A549 (cell line): ENCODE results near the gene NPC1L1. TPM values are rescaled to one million over a fixed set of nuclear protein-coding genes. Genes with fewer than 3 reads are reported as not detected.

Source experiments
- ATAC-seq, 2 experiments: fragments of 200-7000 bp in 1 of 2; fragments of >200 bp in 1 of 2; cut with Nextera tagmentation in 1 of 2; cut with Tn5 transposase in 1 of 2; 3 replicates each; pipeline versions ENCODE4 v1.8.0 to v1.9.1; 2018 to 2020; ENCODE audit warnings: mild to moderate bottlenecking in 1 of 2, moderate library complexity in 1 of 2
- CTCF ChIA-PET: fragments of 300-600 bp; sonication (Branson Sonifier 250); formaldehyde crosslinking; extraction: SDS; loops from one replicate; lab custom pipeline; 2021; ENCODE audit warnings: antibody characterized with exemption, inconsistent platforms; lab: Yijun Ruan, JAX
- POLR2A ChIA-PET: fragments of 350-600 bp; formaldehyde crosslinking; extraction: SDS; loops from one replicate; lab custom pipeline; 2021; ENCODE audit warnings: antibody characterized with exemption, inconsistent platforms; lab: Yijun Ruan, JAX
- DNase-seq, 2 experiments: peaks; one replicate each; pipeline versions ENCODE4 v3.0.0 to v3.0.0-alpha.2; 2011 to 2016; ENCODE audit warnings: low read depth in 1 of 2, low spot score in 1 of 2
- FAIRE-seq: peaks from 2 replicates; lab custom pipeline; 2011; peaks lifted over from hg19 to GRCh38; lab: Jason Lieb, UNC
- H3K27ac ChIP-seq, 2 experiments: fragments of >200 bp; sonication (Bioruptor Twin); formaldehyde crosslinking; 3 replicates each; pipeline ENCODE4 v1.5.1; 2016 to 2017
- H3K4me1 ChIP-seq: fragments of >200 bp; sonication (Bioruptor Twin); formaldehyde crosslinking; 3 replicates; pipeline ENCODE4 v1.6.1; 2016
- H3K4me2 ChIP-seq: fragments of >200 bp; sonication (Bioruptor Twin); formaldehyde crosslinking; 3 replicates; pipeline ENCODE4 v1.6.1; 2016
- H3K4me3 ChIP-seq: fragments of >200 bp; sonication (Bioruptor Twin); formaldehyde crosslinking; 3 replicates; pipeline ENCODE4 v1.5.1; 2016
- H3K9me3 ChIP-seq: fragments of >200 bp; sonication (Bioruptor Twin); formaldehyde crosslinking; 3 replicates; pipeline ENCODE4 v1.6.1; 2016
- ATOH8 ChIP-seq: fragments of 250-450 bp; sonication (Bioruptor Pico); IDR thresholded peaks from 2 replicates; pipeline ENCODE4 v1.5.0; 2020; ENCODE audit warnings: low read depth, mild to moderate bottlenecking, moderate library complexity
- BCL3 ChIP-seq: fragments of >200 bp; sonication (Bioruptor Twin); formaldehyde crosslinking; IDR thresholded peaks from 3 replicates; pipeline ENCODE4 v1.6.1; 2016
- CBX8 ChIP-seq: fragments of 200-600 bp; sonication (generic); IDR thresholded peaks from 2 replicates; pipeline ENCODE4 v1.6.1; 2016
- CHD2 ChIP-seq: fragments of 150-350 bp; IDR thresholded peaks from 2 replicates; pipeline ENCODE4 v1.6.1; 2014; ENCODE audit warnings: low read length; ENCODE audit not compliant: partially characterized antibody
- EHF ChIP-seq: fragments of 250-450 bp; sonication (Bioruptor Pico); IDR thresholded peaks from 2 replicates; pipeline ENCODE4 v1.5.0; 2020; ENCODE audit warnings: mild to moderate bottlenecking
- EHMT2 ChIP-seq: fragments of 200-600 bp; sonication (generic); IDR thresholded peaks from 2 replicates; pipeline ENCODE4 v1.6.1; 2016; ENCODE audit warnings: antibody characterized with exemption, low read depth, mild to moderate bottlenecking, moderate library complexity
- ELK1 ChIP-seq: fragments of 150-350 bp; IDR thresholded peaks from 2 replicates; pipeline ENCODE4 v1.6.1; 2014; ENCODE audit warnings: low read depth, mild to moderate bottlenecking, low read length
- EP300 ChIP-seq, 2 experiments: fragments of >200 bp; sonication (Bioruptor Twin); formaldehyde crosslinking; IDR thresholded peaks; 2 replicates in 1 of 2; 3 replicates in 1 of 2; pipeline ENCODE4 v1.6.1; 2016 to 2017
- FOSB ChIP-seq: fragments of 250-450 bp; sonication (Bioruptor Pico); IDR thresholded peaks from 2 replicates; pipeline ENCODE4 v1.5.0; 2020; ENCODE audit warnings: mild to moderate bottlenecking, moderate library complexity
- HDAC2 ChIP-seq: fragments of 200-600 bp; sonication (generic); IDR thresholded peaks from 2 replicates; pipeline ENCODE4 v1.6.1; 2016
- HMGXB4 ChIP-seq: fragments of 250-450 bp; sonication (Bioruptor Pico); IDR thresholded peaks from 2 replicates; pipeline ENCODE4 v1.5.0; 2021; ENCODE audit warnings: mild to moderate bottlenecking, moderate library complexity, borderline replicate concordance
- HOXA7 ChIP-seq: fragments of 250-450 bp; sonication (Bioruptor Pico); IDR thresholded peaks from 2 replicates; pipeline ENCODE4 v1.5.0; 2020; ENCODE audit warnings: mild to moderate bottlenecking, moderate library complexity
- HOXB5 ChIP-seq: fragments of 250-450 bp; sonication (Bioruptor Pico); IDR thresholded peaks from 2 replicates; pipeline ENCODE4 v1.5.0; 2020; ENCODE audit warnings: mild to moderate bottlenecking, moderate library complexity
- JUN ChIP-seq, 2 experiments: fragments of >200 bp; sonication (Bioruptor Twin); formaldehyde crosslinking; IDR thresholded peaks; 2 replicates in 1 of 2; 3 replicates in 1 of 2; pipeline ENCODE4 v1.6.1; 2016 to 2017
- JUNB ChIP-seq: fragments of >200 bp; sonication (Bioruptor Twin); formaldehyde crosslinking; IDR thresholded peaks from 2 replicates; pipeline ENCODE4 v1.6.1; 2016
- KDM1A ChIP-seq: fragments of 200-600 bp; sonication (generic); IDR thresholded peaks from 2 replicates; pipeline ENCODE4 v1.6.1; 2016; ENCODE audit warnings: low read depth, mild to moderate bottlenecking
- MYC ChIP-seq: IDR thresholded peaks from 2 replicates; pipeline ENCODE4 v1.6.1; 2012; ENCODE audit warnings: mild to moderate bottlenecking, inconsistent platforms, low read length, improper control_type of control experiment, borderline replicate concordance
- NPAS2 ChIP-seq: fragments of 250-450 bp; sonication (Bioruptor Pico); IDR thresholded peaks from 2 replicates; pipeline ENCODE4 v1.8.0; 2022; ENCODE audit warnings: mild to moderate bottlenecking, moderate library complexity, borderline replicate concordance
- NR3C1 ChIP-seq: fragments of >200 bp; sonication (Bioruptor Twin); formaldehyde crosslinking; IDR thresholded peaks from 3 replicates; pipeline ENCODE4 v1.6.1; 2017
- PHF8 ChIP-seq: fragments of 200-600 bp; sonication (generic); IDR thresholded peaks from 2 replicates; pipeline ENCODE4 v1.6.1; 2016; ENCODE audit warnings: low read depth, mild to moderate bottlenecking, antibody characterized with exemption, moderate library complexity, borderline replicate concordance
- POLR2AphosphoS2 ChIP-seq: conservative IDR thresholded peaks from 2 replicates; pipeline ENCODE4 v1.6.1; 2012; ENCODE audit warnings: low read length, improper control_type of control experiment, inconsistent platforms
- RAD21 ChIP-seq, 2 experiments: fragments of >200 bp in 1 of 2; sonication (Bioruptor Twin) in 1 of 2; formaldehyde crosslinking in 1 of 2; IDR thresholded peaks in 1 of 2; conservative IDR thresholded peaks in 1 of 2; 2 replicates in 1 of 2; 3 replicates in 1 of 2; pipeline ENCODE4 v1.6.1; 2012 to 2018; ENCODE audit warnings: inconsistent platforms in 1 of 2
- RARB ChIP-seq: fragments of 250-450 bp; sonication (Bioruptor Pico); IDR thresholded peaks from 2 replicates; pipeline ENCODE4 v1.8.0; 2021; ENCODE audit warnings: mild to moderate bottlenecking, moderate library complexity
- RCOR1 ChIP-seq: fragments of 150-350 bp; IDR thresholded peaks from 2 replicates; pipeline ENCODE4 v1.6.1; 2014; ENCODE audit warnings: antibody characterized with exemption, low read length, low read depth
- RFX5 ChIP-seq: fragments of 450-650 bp; IDR thresholded peaks from 2 replicates; pipeline ENCODE4 v1.7.1; 2014; ENCODE audit warnings: antibody characterized with exemption, mild to moderate bottlenecking, moderate library complexity
- SREBF2 ChIP-seq: fragments of 450-650 bp; IDR thresholded peaks from 2 replicates; pipeline ENCODE4 v1.6.1; 2014; ENCODE audit warnings: mild to moderate bottlenecking, moderate library complexity
- TFCP2L1 ChIP-seq: fragments of 250-450 bp; sonication (Bioruptor Pico); IDR thresholded peaks from 2 replicates; pipeline ENCODE4 v1.5.0; 2021; ENCODE audit warnings: mild to moderate bottlenecking
- ZC3H11A ChIP-seq: fragments of 450-650 bp; IDR thresholded peaks from 2 replicates; pipeline ENCODE4 v1.6.1; 2014; ENCODE audit warnings: antibody characterized with exemption, mild to moderate bottlenecking
- ZFP36 ChIP-seq: fragments of 450-650 bp; IDR thresholded peaks from 2 replicates; pipeline ENCODE4 v1.6.1; 2014; ENCODE audit warnings: borderline replicate concordance; ENCODE audit not compliant: partially characterized antibody
- WGBS: methylation state at CpG from one replicate; pipeline ENCODE4 v1.1.6; 2017; ENCODE audit errors: missing lambda C conversion rate; 5-methylcytosine and 5-hydroxymethylcytosine counted together
- polyA plus RNA-seq, 4 experiments: library from polyadenylated mRNA; depleted of rRNA in 3 of 4; stranded (reverse); fragments of >200 nt; fragmentation: RNase III in 1 of 4; extraction: RNeasy Plus Mini Kit Qiagen cat#74134 plus additional on column Dnase treatment in 1 of 4; gene quantifications; 2 replicates in 3 of 4; 3 replicates in 1 of 4; pipeline ENCODE4 v1.2.3, GENCODE V29; 2011 to 2017
- TF ChIP-seq, protein P1 (sequence below): fragments of >200 bp; sonication (Bioruptor Twin); formaldehyde crosslinking; IDR thresholded peaks from 2 replicates; pipeline ENCODE4 v1.6.1; 2016
- TF ChIP-seq, protein P2 (sequence below): fragments of 450-650 bp; IDR thresholded peaks from 2 replicates; pipeline ENCODE4 v1.6.1; 2014; ENCODE audit warnings: antibody characterized with exemption

NPC1L1 gene
- polyA plus RNA-seq, 2 of the 4 experiments (the other 2 are of a cell fraction), result 0.04 to 0.06 TPM

DNA sequence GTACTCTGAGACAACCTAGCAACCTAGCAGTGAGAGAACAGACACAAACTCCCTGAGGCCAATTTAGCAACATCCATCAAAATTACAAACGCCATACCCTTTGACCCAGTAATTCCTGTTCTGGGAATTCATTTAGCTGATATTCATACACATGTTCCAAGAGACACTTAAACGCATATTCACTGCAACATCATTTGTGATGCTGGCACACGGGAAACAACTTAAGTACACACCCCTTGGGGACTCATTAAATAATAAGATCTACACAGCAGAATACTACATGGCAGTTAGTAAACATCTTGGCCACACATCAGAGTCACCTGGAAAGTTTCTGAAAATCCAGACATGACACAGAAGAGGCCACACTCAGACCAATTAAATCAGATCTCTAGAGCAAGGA lies 68.3 kb downstream of the NPC1L1 start:
- Histone ChIP-seq H3K27ac (no peak overlapping the region), H3K4me1 (0 out of 3 replicates have a peak, but pooled peaks cover 3% of the 10 kb centered on the region), H3K4me2 (no peak overlapping the region), H3K4me3 (no peak overlapping the region), H3K9me3 (no peaks in the 10 kb centered on the region)
- FAIRE-seq (no peak), DNase-seq (no peak), ATAC-seq (no peak)
- whole genome bisulfite sequencing, result 85% methylated on average over 3 of the region's 3 CpGs
- ChIA-PET POLR2A (no interaction called here), CTCF (interaction anchor here (0.7 kb wide), 1 partner anchor 63 kb away, joined by 3 read pairs; no protein-coding TSS in a partner anchor)
- no peak for TF ChIP-seq RAD21 (conservative IDR thresholded peaks at IDR 0.05 in 1 of 2, IDR thresholded peaks at IDR 0.05 in 1 of 2)
- no peak for TF ChIP-seq MYC
- no peak for TF ChIP-seq KDM1A
- no peak for TF ChIP-seq ATOH8
- TF ChIP-seq CBX8, result no peak
- TF ChIP-seq RARB (CRISPR knock-in tag), result no peak
- TF ChIP-seq PHF8, result no peak
- no peak for TF ChIP-seq CHD2
- no peak for TF ChIP-seq RCOR1
- no peak for TF ChIP-seq HDAC2
- no peak for TF ChIP-seq FOSB (CRISPR knock-in tag)
- TF ChIP-seq POLR2AphosphoS2, result no peak
- TF ChIP-seq ELK1, result no peak
- no peak for TF ChIP-seq EHF (CRISPR knock-in tag)
- TF ChIP-seq NPAS2 (CRISPR knock-in tag), result no peak
- no peak for TF ChIP-seq JUN (IDR thresholded peaks at IDR 0.05)
- no peak for TF ChIP-seq EHMT2
- no peak for TF ChIP-seq TFCP2L1 (CRISPR knock-in tag)
- no peak for TF ChIP-seq HOXA7 (CRISPR knock-in tag)
- TF ChIP-seq, protein P1, sequence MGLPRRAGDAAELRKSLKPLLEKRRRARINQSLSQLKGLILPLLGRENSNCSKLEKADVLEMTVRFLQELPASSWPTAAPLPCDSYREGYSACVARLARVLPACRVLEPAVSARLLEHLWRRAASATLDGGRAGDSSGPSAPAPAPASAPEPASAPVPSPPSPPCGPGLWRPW, result no peak

DNA sequence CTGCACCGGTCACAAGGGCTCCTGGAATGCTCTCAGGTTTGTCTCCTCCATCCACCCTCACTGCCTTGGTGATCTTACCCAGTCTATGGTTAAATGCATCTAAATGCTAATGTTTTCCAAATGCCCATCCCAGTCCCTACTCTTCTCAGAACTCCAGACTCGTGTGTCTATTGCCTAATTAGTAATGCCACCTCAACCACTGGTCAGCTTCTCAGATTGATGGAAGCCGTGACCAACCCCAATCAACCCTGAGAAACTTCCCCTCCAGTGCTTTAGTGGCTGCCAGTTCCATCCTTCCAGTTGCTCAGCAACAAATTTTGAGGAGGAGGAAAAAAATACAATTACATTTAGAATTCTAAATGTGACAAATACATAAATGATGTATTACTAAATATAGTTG lies 69.3 kb downstream of the NPC1L1 start:
- no peak overlapping the region for H3K4me3 ChIP-seq
- no peak overlapping the region for H3K27ac ChIP-seq
- ChIA-PET POLR2A (no interaction called here), CTCF (interaction anchor here (3.5 kb wide), 1 partner anchor 231 kb away, joined by 20 read pairs; no protein-coding TSS in a partner anchor)
- no peaks in the 10 kb centered on the region for H3K4me1 ChIP-seq
- DNase-seq (no peak), FAIRE-seq (no peak), ATAC-seq (no peak)
- H3K4me2 ChIP-seq, result no peak overlapping the region
- 88% methylated on average over 3 of the region's 3 CpGs for WGBS
- H3K9me3 ChIP-seq, result no peaks in the 10 kb centered on the region
- TF ChIP-seq NPAS2 (CRISPR knock-in tag) (no peak), KDM1A (no peak), CBX8 (no peak), EP300 (IDR thresholded peaks at IDR 0.05) (no peak), ZFP36 (no peak), RFX5 (no peak), HOXB5 (CRISPR knock-in tag) (no peak), ZC3H11A (no peak), HMGXB4 (CRISPR knock-in tag) (no peak), RARB (CRISPR knock-in tag) (no peak), POLR2AphosphoS2 (no peak), EHMT2 (no peak), JUNB (no peak), SREBF2 (no peak), BCL3 (no peak), TFCP2L1 (CRISPR knock-in tag) (no peak), NR3C1 (no peak)
- TF ChIP-seq, protein P2, sequence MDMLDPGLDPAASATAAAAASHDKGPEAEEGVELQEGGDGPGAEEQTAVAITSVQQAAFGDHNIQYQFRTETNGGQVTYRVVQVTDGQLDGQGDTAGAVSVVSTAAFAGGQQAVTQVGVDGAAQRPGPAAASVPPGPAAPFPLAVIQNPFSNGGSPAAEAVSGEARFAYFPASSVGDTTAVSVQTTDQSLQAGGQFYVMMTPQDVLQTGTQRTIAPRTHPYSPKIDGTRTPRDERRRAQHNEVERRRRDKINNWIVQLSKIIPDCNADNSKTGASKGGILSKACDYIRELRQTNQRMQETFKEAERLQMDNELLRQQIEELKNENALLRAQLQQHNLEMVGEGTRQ, result no peak
- TF ChIP-seq, protein P1, result no peak
